Fibroblast of pulmonary artery (primary cell): ENCODE measurements around the gene IRAK3.

ENCODE experiments used
- DNase-seq: peaks from one replicate; pipeline ENCODE4 v3.0.0-alpha.2; 2010; ENCODE audit warnings: low read depth
- H3K4me3 ChIP-seq: replicated peaks from 2 replicates; pipeline ENCODE4 v1.5.1; 2011; ENCODE audit warnings: low read depth, mild to moderate bottlenecking, control low read depth, low read length, moderate library complexity
- CTCF ChIP-seq: IDR thresholded peaks from 2 replicates; pipeline ENCODE4 v1.5.1; 2011; ENCODE audit warnings: mild to moderate bottlenecking, control low read depth, low read length, inconsistent platforms; ENCODE audit errors: missing control alignments

IRAK3 gene

GRCh38 chr12:66160704-66161103 is 28.3 kb upstream of the IRAK3 start:
- no peak overlapping the region for H3K4me3 ChIP-seq
- DNase-seq, result no peak
- TF ChIP-seq CTCF, result no peak

- H3K4me3 ChIP-seq, result no peak overlapping the region
- DNase-seq, result no peak
- no peak for TF ChIP-seq CTCF
Observed at GRCh38 chr12:66162701-66163100, 26.3 kb upstream of the IRAK3 start.

GRCh38 chr12:66163289-66163688 is 25.7 kb upstream of the IRAK3 start:
- no peak for DNase-seq
- no peak for TF ChIP-seq CTCF
- H3K4me3 ChIP-seq, result no peak overlapping the region

GRCh38 chr12:66164349-66164821 is 24.6 kb upstream of the IRAK3 start:
- H3K4me3 ChIP-seq, result no peak overlapping the region
- peak; percentile 13 for DNase-seq
- TF ChIP-seq CTCF, result no peak

GRCh38 chr12:66165141-66165540 is 23.9 kb upstream of the IRAK3 start:
- DNase-seq, result no peak
- TF ChIP-seq CTCF, result no peak
- H3K4me3 ChIP-seq, result no peak overlapping the region

- TF ChIP-seq CTCF, result no peak
- no peak for DNase-seq
- H3K4me3 ChIP-seq, result no peak overlapping the region
Observed at GRCh38 chr12:66166561-66166960, 22.5 kb upstream of the IRAK3 start.

- no peak for DNase-seq
- no peak for TF ChIP-seq CTCF
- H3K4me3 ChIP-seq, result peak overlapping the region; percentile 82
Observed at GRCh38 chr12:66168410-66168809, 20.6 kb upstream of the IRAK3 start.
